Ammon's horn (tissue), 1 donor: Measurements from ENCODE around the gene TBRG1.
"Not testable (repeated sequence)": the region's sequence is repeated elsewhere in the genome, so short reads cannot be mapped to it uniquely, and the experiment has no call there.

Source experiments
- DNase-seq: peaks from one replicate; pipeline ENCODE4 v3.0.0-alpha.2; 2016; ENCODE audit warnings: low spot score

TBRG1 gene

GRCh38 chr11:124622531-124623451 is at the start of gene TBRG1:
TSS of gene TBRG1 (plus strand) at chr11:124622864. CDS start at chr11:124623084, 220 bp downstream.
- DNase-seq = peak; percentile 97

- DNase-seq = peak; percentile 43
These were observed 44.8 kb upstream of the TBRG1 start for GRCh38 chr11:124577716-124578427.

GRCh38 chr11:124578761-124579160 is 43.9 kb upstream of the TBRG1 start:
- DNase-seq = no peak

- DNase-seq = no peak
These were observed 40.8 kb upstream of the TBRG1 start for GRCh38 chr11:124581817-124582216.

- no peak for DNase-seq
These were observed 40.1 kb upstream of the TBRG1 start for GRCh38 chr11:124582565-124582964.

- DNase-seq = no peak
These were observed 38.9 kb upstream of the TBRG1 start for GRCh38 chr11:124583781-124584180.

GRCh38 chr11:124584681-124585372 is 37.8 kb upstream of the TBRG1 start:
- DNase-seq = no peak

GRCh38 chr11:124586238-124586860 is 36.3 kb upstream of the TBRG1 start:
- peak; percentile 70 for DNase-seq

GRCh38 chr11:124591430-124591829 is 31.2 kb upstream of the TBRG1 start:
- no peak for DNase-seq

GRCh38 chr11:124592627-124593026 is 30.0 kb upstream of the TBRG1 start:
- DNase-seq = no peak

GRCh38 chr11:124595302-124595701 is 27.4 kb upstream of the TBRG1 start:
- no peak for DNase-seq

GRCh38 chr11:124597626-124598025 is 25.0 kb upstream of the TBRG1 start:
- DNase-seq = no peak

- no peak for DNase-seq
These were observed 21.9 kb upstream of the TBRG1 start for GRCh38 chr11:124600621-124601320.

- no peak for DNase-seq
These were observed 20.5 kb upstream of the TBRG1 start for GRCh38 chr11:124602193-124602592.

- DNase-seq = not testable (repeated sequence)
These were observed 19.9 kb upstream of the TBRG1 start for GRCh38 chr11:124602723-124603122.

GRCh38 chr11:124605719-124606118 is 16.9 kb upstream of the TBRG1 start:
- DNase-seq = peak; percentile 57

- DNase-seq = no peak
These were observed 14.5 kb upstream of the TBRG1 start for GRCh38 chr11:124608147-124608546.

- no peak for DNase-seq
These were observed 12.4 kb upstream of the TBRG1 start for GRCh38 chr11:124610295-124610694.

- DNase-seq = no peak
These were observed 11.6 kb upstream of the TBRG1 start, which contains the start of gene PANX3 for GRCh38 chr11:124611064-124611463. TSS of gene PANX3 (plus strand) at chr11:124611428. CDS start at chr11:124611557, 129 bp downstream.

- no peak for DNase-seq
These were observed 10.6 kb upstream of the TBRG1 start for GRCh38 chr11:124612045-124612444.

- no peak for DNase-seq
These were observed 10.0 kb upstream of the TBRG1 start for GRCh38 chr11:124612567-124613246.
